K562 (cell line): ENCODE data around the gene PLCB3. TPM values are rescaled to one million over a fixed set of nuclear protein-coding genes. Genes with fewer than 3 reads are reported as not detected.

Source experiments
- ADNP ChIP-seq: fragments of 200-800 bp; sonication (Bioruptor generic); IDR thresholded peaks from 2 replicates; pipeline ENCODE4 v1.6.1; 2016; ENCODE audit warnings: missing genetic modification characterization, missing compliant biosample characterization
- AFF4 ChIP-seq: sonication (generic); formaldehyde crosslinking; IDR thresholded peaks from 2 replicates; pipeline ENCODE4 v1.8.0; 2023; ENCODE audit warnings: mild to moderate bottlenecking, missing genetic modification reagents
- CEBPB ChIP-seq: fragments of 450-650 bp; IDR thresholded peaks from 2 replicates; pipeline ENCODE4 v1.6.1; 2016; ENCODE audit warnings: missing genetic modification characterization, missing compliant biosample characterization
- CREM ChIP-seq: IDR thresholded peaks from 2 replicates; pipeline ENCODE4 v1.6.1; 2014; ENCODE audit warnings: antibody characterized with exemption, low read depth
- FOXK1 ChIP-seq: sonication (generic); formaldehyde crosslinking; IDR thresholded peaks from 2 replicates; pipeline ENCODE4 v1.8.0; 2022; ENCODE audit warnings: missing genetic modification reagents, mild to moderate bottlenecking, borderline replicate concordance
- FOXP4 ChIP-seq: sonication (generic); formaldehyde crosslinking; IDR thresholded peaks from 2 replicates; pipeline ENCODE4 v1.8.0; 2022; ENCODE audit warnings: mild to moderate bottlenecking, missing genetic modification reagents, borderline replicate concordance
- HIVEP1 ChIP-seq: fragments of 250-450 bp; sonication (Bioruptor Pico); IDR thresholded peaks from 2 replicates; pipeline ENCODE4 v1.4.0; 2020; ENCODE audit warnings: mild to moderate bottlenecking
- HMGN3 ChIP-seq: IDR thresholded peaks from 2 replicates; pipeline ENCODE4 v1.6.1; 2011; ENCODE audit warnings: borderline replicate concordance, low read depth, mild to moderate bottlenecking, mixed read lengths, low read length; ENCODE audit not compliant: insufficient read length; ENCODE audit errors: extremely low read depth
- KLF6 ChIP-seq: fragments of 250-450 bp; sonication (Bioruptor Pico); IDR thresholded peaks from 2 replicates; pipeline ENCODE4 v1.4.0; 2020; ENCODE audit warnings: mild to moderate bottlenecking, moderate library complexity, borderline replicate concordance
- MYBL2 ChIP-seq, 2 experiments: fragments of 450-650 bp in 1 of 2; sonication (generic) in 1 of 2; formaldehyde crosslinking in 1 of 2; IDR thresholded peaks; 2 replicates each; pipeline versions ENCODE4 v1.6.1 to v1.8.1; 2017 to 2022; ENCODE audit warnings: borderline replicate concordance in 1 of 2, inconsistent platforms in 1 of 2, low read depth in 1 of 2, mild to moderate bottlenecking in 1 of 2, missing genetic modification reagents in 1 of 2, moderate library complexity in 1 of 2
- NCOR1 ChIP-seq: fragments of 450-650 bp; IDR thresholded peaks from 2 replicates; pipeline ENCODE4 v1.6.1; 2016; ENCODE audit warnings: mild to moderate bottlenecking, moderate library complexity
- NEUROD1 ChIP-seq: fragments of 150-350 bp; IDR thresholded peaks from 2 replicates; pipeline ENCODE4 v1.6.1; 2014; ENCODE audit warnings: borderline replicate concordance, low read length, low read depth; ENCODE audit not compliant: partially characterized antibody
- RBBP5 ChIP-seq: fragments of 200-600 bp; sonication (generic); IDR thresholded peaks from 2 replicates; pipeline ENCODE4 v1.6.1; 2012; ENCODE audit warnings: borderline replicate concordance, mild to moderate bottlenecking, low read length, control low read depth, inconsistent platforms; ENCODE audit not compliant: insufficient read depth, poor library complexity, severe bottlenecking
- SP2 ChIP-seq: IDR thresholded peaks from 2 replicates; pipeline ENCODE4 v1.6.1; 2011; ENCODE audit warnings: mild to moderate bottlenecking, low read depth, low read length, moderate library complexity; ENCODE audit not compliant: poor library complexity, severe bottlenecking; ENCODE audit errors: extremely low read depth
- TRIM28 ChIP-seq: fragments of 450-650 bp; IDR thresholded peaks from 2 replicates; pipeline ENCODE4 v1.6.1; 2017
- XRCC5 ChIP-seq: fragments of 200-400 bp; formaldehyde crosslinking; IDR thresholded peaks from 2 replicates; pipeline ENCODE4 v1.6.1; 2017; ENCODE audit warnings: low read depth, mild to moderate bottlenecking, low read length
- ZNF184 ChIP-seq: sonication (generic); formaldehyde crosslinking; IDR thresholded peaks from 2 replicates; pipeline ENCODE4 v1.5.0; 2020; ENCODE audit warnings: missing genetic modification reagents
- ZNF3 ChIP-seq: fragments of 250-450 bp; sonication (Bioruptor Pico); IDR thresholded peaks from 2 replicates; pipeline ENCODE4 v1.5.0; 2021; ENCODE audit warnings: mild to moderate bottlenecking, moderate library complexity
- ZNF41 ChIP-seq: fragments of 250-450 bp; sonication (Bioruptor Pico); conservative IDR thresholded peaks from 2 replicates; pipeline ENCODE4 v1.4.0; 2020; ENCODE audit warnings: mild to moderate bottlenecking
- polyA plus RNA-seq, 8 experiments: library from polyadenylated mRNA; depleted of rRNA in 4 of 8; stranded (reverse) in 5 of 8; unstranded in 3 of 8; fragments of >200 nt; fragmentation: Nextera tagmentation in 2 of 8; fragmentation: Illumina TruSeq in 1 of 8; extraction: Ambion mirVana in 2 of 8; extraction: Trizol in 1 of 8; gene quantifications; 2 replicates each; pipeline versions ENCODE4 v1.2.1 to v1.2.3, GENCODE V29; 2011 to 2014; ENCODE audit warnings: inconsistent platforms in 1 of 8, missing spikeins in 1 of 8
- total RNA-seq, 7 experiments: library from RNA; depleted of rRNA in 6 of 7; stranded (reverse); fragments of >200 nt in 6 of 7; fragmentation: Illumina TruSeq in 2 of 7; extraction: Trizol in 2 of 7; gene quantifications; 2 replicates each; pipeline versions ENCODE4 v1.2.1 to v1.2.3, GENCODE V29; 2011 to 2021; ENCODE audit warnings: low replicate concordance in 1 of 7
- TF ChIP-seq, protein P1 (sequence below): sonication (generic); formaldehyde crosslinking; IDR thresholded peaks from 2 replicates; pipeline ENCODE4 v1.8.1; 2022; ENCODE audit warnings: missing genetic modification reagents

Gene PLCB3
- total and polyA plus RNA-seq, 9 of the 15 experiments (the other 6 are each of a cell fraction or from before 2014, with no cell fraction given): 0.31 to 44.8 (median 14.6) TPM

- no peak for TF ChIP-seq MYBL2 (IDR thresholded peaks at IDR 0.05; ENCODE audit: low read depth)
- TF ChIP-seq MYBL2 (CRISPR knock-in tag; IDR thresholded peaks at IDR 0.05; ENCODE audit: borderline replicate concordance): no peak
- TF ChIP-seq, protein P1, sequence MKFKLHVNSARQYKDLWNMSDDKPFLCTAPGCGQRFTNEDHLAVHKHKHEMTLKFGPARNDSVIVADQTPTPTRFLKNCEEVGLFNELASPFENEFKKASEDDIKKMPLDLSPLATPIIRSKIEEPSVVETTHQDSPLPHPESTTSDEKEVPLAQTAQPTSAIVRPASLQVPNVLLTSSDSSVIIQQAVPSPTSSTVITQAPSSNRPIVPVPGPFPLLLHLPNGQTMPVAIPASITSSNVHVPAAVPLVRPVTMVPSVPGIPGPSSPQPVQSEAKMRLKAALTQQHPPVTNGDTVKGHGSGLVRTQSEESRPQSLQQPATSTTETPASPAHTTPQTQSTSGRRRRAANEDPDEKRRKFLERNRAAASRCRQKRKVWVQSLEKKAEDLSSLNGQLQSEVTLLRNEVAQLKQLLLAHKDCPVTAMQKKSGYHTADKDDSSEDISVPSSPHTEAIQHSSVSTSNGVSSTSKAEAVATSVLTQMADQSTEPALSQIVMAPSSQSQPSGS (CRISPR knock-in tag): no peak
- no peak for TF ChIP-seq KLF6 (CRISPR knock-in tag)
- TF ChIP-seq HIVEP1 (CRISPR knock-in tag): no peak
- no peak for TF ChIP-seq ZNF184
- peak; percentile 49 for TF ChIP-seq HMGN3
- TF ChIP-seq ZNF3: no peak
- peak; percentile 47; the same call in 1 of the 2 replicates for TF ChIP-seq CREM
- TF ChIP-seq NEUROD1: no peak
- no peak for TF ChIP-seq AFF4 (CRISPR knock-in tag)
- no peak for TF ChIP-seq FOXP4 (CRISPR knock-in tag)
- TF ChIP-seq CEBPB (tag): no peak
- TF ChIP-seq XRCC5: no peak
- peak; percentile 50 for TF ChIP-seq NCOR1
- TF ChIP-seq SP2: peak; percentile 8
- TF ChIP-seq RBBP5: peak; percentile 52
- TF ChIP-seq TRIM28: no peak
- TF ChIP-seq ZNF41 (CRISPR knock-in tag): no peak
- no peak for TF ChIP-seq ADNP (tag)
- TF ChIP-seq FOXK1 (CRISPR knock-in tag): no peak
Observed at GRCh38 chr11:64241491-64242374, 9.6 kb upstream of the PLCB3 start (continued).
